ENCODE measurements around the gene ADAMTSL1. TPM values are rescaled to one million over a fixed set of nuclear protein-coding genes. Genes with fewer than 3 reads are reported as not detected.
"Not testable (repeated sequence)": the region's sequence is repeated elsewhere in the genome, so short reads cannot be mapped to it uniquely, and the experiment has no call there.

The ADAMTSL1 gene
- total and polyA plus RNA-seq, 2 of the 13 experiments (the other 11 are each of a cell fraction or from before 2014, with no cell fraction given), result not detected

- H3K4me2 ChIP-seq (ENCODE audit: low read depth, low read length); H3K4me3 ChIP-seq (replicated peaks in 1 of 3; ENCODE audit: insufficient read depth in 1 of 3, low read depth in 2 of 3, low read length in 3 of 3); DNase-seq (ENCODE audit: low spot score); POLR2A ChIA-PET; H2AFZ ChIP-seq (ENCODE audit: low read length); CTCF ChIA-PET (ENCODE audit: low intra/inter-chr PET ratio, low total read pairs); in situ Hi-C loops (cut with HindIII; ENCODE audit: extremely low pct_ligation_motif_present, low pct_unique_long_range_greater_than_20kb); H3K27me3 ChIP-seq (ENCODE audit: control insufficient read depth in 1 of 2, insufficient read depth in 2 of 2, low read length in 2 of 2); H3K4me1 ChIP-seq (ENCODE audit: insufficient read depth, low read length); H3K9me3 ChIP-seq (ENCODE audit: low read length); intact Hi-C loops (cut with micrococcal nuclease; ENCODE audit: unreplicated experiment); BruUV-seq (replicated peaks); H3K36me3 ChIP-seq (replicated peaks in 1 of 2; ENCODE audit: control insufficient read depth in 1 of 2, insufficient read depth in 2 of 2, low read length in 2 of 2); ATAC-seq; H4K20me1 ChIP-seq (ENCODE audit: insufficient read depth, low read length); FAIRE-seq; H3K79me2 ChIP-seq (ENCODE audit: insufficient read depth, low read length); H3K27ac ChIP-seq (ENCODE audit: extremely low read length, insufficient read depth, low read length); H3K9ac ChIP-seq (ENCODE audit: insufficient read depth, low read depth, low read length): not testable (repeated sequence)
- WGBS (ENCODE audit: low lambda C conversion rate), result 49% methylated on average over 11 of the region's 13 CpGs
These were observed 456.7 kb downstream of the ADAMTSL1 start for GRCh38 chr9:18930611-18931010.

GRCh38 chr9:18935541-18935940 is 461.6 kb downstream of the ADAMTSL1 start:
- no peak overlapping the region for H3K4me3 ChIP-seq (replicated peaks in 1 of 3; ENCODE audit: insufficient read depth in 1 of 3, low read depth in 2 of 3, low read length in 3 of 3)
- no peak for ATAC-seq
- no peaks in the 10 kb centered on the region for H3K36me3 ChIP-seq (replicated peaks in 1 of 2; ENCODE audit: control insufficient read depth in 1 of 2, insufficient read depth in 2 of 2, low read length in 2 of 2)
- no peak overlapping the region for H3K4me2 ChIP-seq (ENCODE audit: low read depth, low read length)
- in situ Hi-C loops (cut with HindIII; ENCODE audit: extremely low pct_ligation_motif_present, low pct_unique_long_range_greater_than_20kb) (no loop called here), intact Hi-C loops (cut with micrococcal nuclease; ENCODE audit: unreplicated experiment) (no loop called here)
- H3K9me3 ChIP-seq (ENCODE audit: low read length), result no peaks in the 10 kb centered on the region
- H3K79me2 ChIP-seq (ENCODE audit: insufficient read depth, low read length), result no peaks in the 10 kb centered on the region
- no peak overlapping the region for H3K27ac ChIP-seq (ENCODE audit: extremely low read length, insufficient read depth, low read length)
- DNase-seq (ENCODE audit: low spot score), result no peak
- H3K4me1 ChIP-seq (ENCODE audit: insufficient read depth, low read length), result no peaks in the 10 kb centered on the region
- no peak for FAIRE-seq
- no peaks in the 10 kb centered on the region for H4K20me1 ChIP-seq (ENCODE audit: insufficient read depth, low read length)
- WGBS (ENCODE audit: low lambda C conversion rate), result 27% methylated on average over 2 of the region's 2 CpGs
- ChIA-PET CTCF (ENCODE audit: low intra/inter-chr PET ratio, low total read pairs) (no interaction called here), POLR2A (no interaction called here)
- BruUV-seq (replicated peaks), result no TSS peak
- peaks cover 1 to 3% of the 10 kb centered on the region in 2 experiments; a peak in 2 of 5 replicates for H3K27me3 ChIP-seq (ENCODE audit: control insufficient read depth in 1 of 2, insufficient read depth in 2 of 2, low read length in 2 of 2)
- H3K9ac ChIP-seq (ENCODE audit: insufficient read depth, low read depth, low read length), result no peak overlapping the region
- no peak overlapping the region for H2AFZ ChIP-seq (ENCODE audit: low read length)
- TF ChIP-seq ATRX (CRISPR knock-in tag; IDR thresholded peaks at IDR 0.05; ENCODE audit: borderline replicate concordance), result no peak
- TF ChIP-seq NR2F6 (IDR thresholded peaks at IDR 0.05), result no peak
- TF ChIP-seq NR2F6 (CRISPR knock-in tag; IDR thresholded peaks at IDR 0.05), result no peak
- TF ChIP-seq POGK (CRISPR knock-in tag; conservative IDR thresholded peaks at IDR 0.05), result no peak
- no peak for TF ChIP-seq NFAT5 (CRISPR knock-in tag; IDR thresholded peaks at IDR 0.05)
- TF ChIP-seq STAT5B (CRISPR knock-in tag; IDR thresholded peaks at IDR 0.05), result no peak
- TF ChIP-seq TFE3 (CRISPR knock-in tag; IDR thresholded peaks at IDR 0.05), result no peak
- no peak for TF ChIP-seq HOXA7 (CRISPR knock-in tag; IDR thresholded peaks at IDR 0.05)
- TF ChIP-seq MAZ (IDR thresholded peaks at IDR 0.05; ENCODE audit: borderline replicate concordance, low read depth, low read length), result no peak
- no peak for TF ChIP-seq MAZ (CRISPR knock-in tag; IDR thresholded peaks at IDR 0.05; ENCODE audit: low read depth)
- TF ChIP-seq ZNF619 (CRISPR knock-in tag; IDR thresholded peaks at IDR 0.05), result no peak
- TF ChIP-seq NFE2L2 (IDR thresholded peaks at IDR 0.05; ENCODE audit: low read length), result no peak

All from HepG2 (cell line).